Amniotic epithelial cell (primary cell): ENCODE results near the gene CARD10.

Experiments
- DNase-seq: peaks from one replicate; pipeline ENCODE4 v3.0.0-alpha.2; 2010; ENCODE audit warnings: low read depth

The CARD10 gene, protein sequence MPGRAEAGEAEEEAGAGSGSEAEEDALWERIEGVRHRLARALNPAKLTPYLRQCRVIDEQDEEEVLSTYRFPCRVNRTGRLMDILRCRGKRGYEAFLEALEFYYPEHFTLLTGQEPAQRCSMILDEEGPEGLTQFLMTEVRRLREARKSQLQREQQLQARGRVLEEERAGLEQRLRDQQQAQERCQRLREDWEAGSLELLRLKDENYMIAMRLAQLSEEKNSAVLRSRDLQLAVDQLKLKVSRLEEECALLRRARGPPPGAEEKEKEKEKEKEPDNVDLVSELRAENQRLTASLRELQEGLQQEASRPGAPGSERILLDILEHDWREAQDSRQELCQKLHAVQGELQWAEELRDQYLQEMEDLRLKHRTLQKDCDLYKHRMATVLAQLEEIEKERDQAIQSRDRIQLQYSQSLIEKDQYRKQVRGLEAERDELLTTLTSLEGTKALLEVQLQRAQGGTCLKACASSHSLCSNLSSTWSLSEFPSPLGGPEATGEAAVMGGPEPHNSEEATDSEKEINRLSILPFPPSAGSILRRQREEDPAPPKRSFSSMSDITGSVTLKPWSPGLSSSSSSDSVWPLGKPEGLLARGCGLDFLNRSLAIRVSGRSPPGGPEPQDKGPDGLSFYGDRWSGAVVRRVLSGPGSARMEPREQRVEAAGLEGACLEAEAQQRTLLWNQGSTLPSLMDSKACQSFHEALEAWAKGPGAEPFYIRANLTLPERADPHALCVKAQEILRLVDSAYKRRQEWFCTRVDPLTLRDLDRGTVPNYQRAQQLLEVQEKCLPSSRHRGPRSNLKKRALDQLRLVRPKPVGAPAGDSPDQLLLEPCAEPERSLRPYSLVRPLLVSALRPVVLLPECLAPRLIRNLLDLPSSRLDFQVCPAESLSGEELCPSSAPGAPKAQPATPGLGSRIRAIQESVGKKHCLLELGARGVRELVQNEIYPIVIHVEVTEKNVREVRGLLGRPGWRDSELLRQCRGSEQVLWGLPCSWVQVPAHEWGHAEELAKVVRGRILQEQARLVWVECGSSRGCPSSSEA

DNA sequence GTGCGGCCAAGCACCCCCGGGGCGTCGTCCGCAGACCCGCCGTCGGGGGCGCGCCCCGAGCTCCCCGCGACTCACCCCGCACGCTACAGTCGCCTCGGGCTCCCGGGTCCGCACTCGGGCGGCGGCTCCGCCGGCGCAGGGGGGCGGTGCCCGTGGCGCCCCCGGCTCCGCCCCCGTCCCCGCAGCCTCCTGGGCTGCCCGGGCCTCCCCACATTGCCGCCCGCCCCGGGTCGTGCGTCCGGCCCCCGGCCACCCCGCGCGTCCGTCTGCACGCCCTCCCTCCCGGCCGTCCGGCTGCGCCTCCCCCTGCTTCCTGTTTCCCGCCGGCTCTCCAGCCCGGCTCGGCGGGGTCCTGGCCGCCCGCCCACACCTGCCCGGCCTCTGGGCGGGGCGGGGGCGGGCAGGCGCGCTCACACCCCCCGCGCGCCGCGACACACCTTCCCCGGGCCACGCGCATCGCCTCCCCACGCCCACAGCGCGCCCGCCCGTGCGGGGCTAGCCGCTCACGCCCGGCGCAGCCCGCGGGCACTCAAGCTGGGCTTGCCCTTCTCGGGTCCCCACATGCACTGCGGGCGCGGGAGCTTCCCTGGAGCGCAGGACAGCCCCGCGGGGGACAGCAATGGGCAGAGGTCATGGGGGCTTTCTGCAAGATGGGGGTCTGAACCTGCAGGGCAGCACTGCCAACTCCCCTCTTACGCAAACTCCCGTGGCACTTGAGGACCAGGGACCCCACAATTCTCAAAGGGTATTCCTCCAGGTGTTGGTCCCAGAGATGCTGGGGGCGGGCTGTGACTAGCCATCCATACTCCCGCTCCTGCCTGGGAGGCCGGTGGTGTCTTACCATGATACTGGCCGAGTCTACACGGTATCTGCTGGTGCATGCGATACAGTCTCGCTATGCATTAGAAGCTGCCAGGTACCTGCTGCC is at the start of gene CARD10:
TSS of gene CARD10 (minus strand) at position 148 of the 928 bp plus-strand sequence. CDS start 215 bp downstream, outside the sequence.
- no peak for DNase-seq

GRCh38 chr22:37568448-37569008 is 49.3 kb upstream of the CARD10 start:
- no peak for DNase-seq

DNA sequence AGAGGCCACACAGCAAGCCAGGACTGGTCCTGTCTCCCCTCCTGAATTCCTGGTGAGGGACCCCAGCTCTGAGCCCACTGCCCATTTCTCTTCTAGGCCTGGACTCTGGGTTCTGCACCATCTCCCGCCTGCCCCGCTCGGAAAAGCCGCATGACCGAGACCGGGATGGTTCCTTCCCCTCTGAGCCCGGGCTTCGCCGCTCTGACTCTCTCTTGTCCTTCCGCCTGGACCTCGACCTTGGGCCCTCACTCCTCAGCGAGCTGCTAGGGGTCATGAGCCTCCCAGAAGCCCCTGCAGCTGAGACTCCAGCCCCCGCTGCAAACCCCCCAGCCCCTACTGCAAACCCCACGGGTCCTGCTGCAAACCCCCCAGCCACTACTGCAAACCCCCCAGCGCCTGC is 48.8 kb upstream of the CARD10 start:
- no peak for DNase-seq

DNA sequence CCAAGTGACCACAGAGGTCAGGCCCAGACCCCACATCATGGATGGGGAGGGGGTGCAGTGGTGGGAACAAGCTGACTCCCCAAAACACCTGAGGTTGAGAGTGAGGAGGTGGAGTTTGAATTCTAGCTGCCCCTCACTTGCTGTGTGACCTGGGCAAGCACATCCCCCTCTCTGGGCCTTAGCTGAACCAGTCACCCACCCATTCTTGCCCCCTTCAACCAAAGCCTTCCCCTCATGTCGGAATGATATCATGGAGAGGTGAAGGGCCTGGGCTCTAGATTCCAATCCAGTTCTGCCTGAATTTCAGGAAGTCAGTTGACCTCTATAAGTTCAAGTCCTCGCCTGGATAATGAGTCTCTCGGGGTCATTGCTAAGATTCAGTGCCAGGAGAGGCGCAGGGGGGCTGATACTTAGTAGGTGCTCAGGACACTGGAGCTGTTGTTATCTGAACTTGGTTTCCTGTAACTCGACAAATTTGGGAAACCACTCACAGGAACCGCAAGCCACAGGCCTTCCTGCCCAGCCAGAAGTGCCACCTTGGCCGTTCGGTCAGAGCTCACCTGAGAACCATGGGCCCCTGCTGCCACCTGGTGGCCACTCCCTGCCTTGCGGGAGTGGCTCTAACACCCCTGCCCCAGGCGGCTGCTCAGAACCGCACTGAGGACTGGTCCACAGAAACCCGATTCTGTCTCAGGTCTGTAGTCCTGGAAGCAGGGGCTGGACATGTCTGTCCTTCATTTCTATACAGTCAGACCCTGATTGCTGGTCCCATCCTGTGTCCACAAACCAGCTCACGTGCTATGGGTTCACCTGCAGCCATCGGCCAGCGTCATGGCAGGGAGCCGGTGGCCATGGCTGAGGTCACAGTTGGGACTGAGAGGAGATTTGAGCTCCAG is 47.9 kb upstream of the CARD10 start:
- no peak for DNase-seq

DNA sequence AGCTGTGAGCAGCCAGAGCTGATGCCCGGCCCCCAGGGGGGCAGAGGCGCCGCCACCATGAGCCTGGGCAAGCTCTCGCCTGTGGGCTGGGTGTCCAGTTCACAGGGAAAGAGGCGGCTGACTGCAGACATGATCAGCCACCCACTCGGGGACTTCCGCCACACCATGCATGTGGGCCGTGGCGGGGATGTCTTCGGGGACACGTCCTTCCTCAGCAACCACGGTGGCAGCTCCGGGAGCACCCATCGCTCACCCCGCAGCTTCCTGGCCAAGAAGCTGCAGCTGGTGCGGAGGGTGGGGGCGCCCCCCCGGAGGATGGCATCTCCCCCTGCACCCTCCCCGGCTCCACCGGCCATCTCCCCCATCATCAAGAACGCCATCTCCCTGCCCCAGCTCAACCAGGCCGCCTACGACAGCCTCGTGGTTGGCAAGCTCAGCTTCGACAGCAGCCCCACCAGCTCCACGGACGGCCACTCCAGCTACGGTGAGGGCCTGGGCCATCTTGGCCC is 47.2 kb upstream of the CARD10 start:
- no peak for DNase-seq

- DNase-seq = no peak
These were observed 46.6 kb upstream of the CARD10 start for GRCh38 chr22:37565830-37566229.

DNA sequence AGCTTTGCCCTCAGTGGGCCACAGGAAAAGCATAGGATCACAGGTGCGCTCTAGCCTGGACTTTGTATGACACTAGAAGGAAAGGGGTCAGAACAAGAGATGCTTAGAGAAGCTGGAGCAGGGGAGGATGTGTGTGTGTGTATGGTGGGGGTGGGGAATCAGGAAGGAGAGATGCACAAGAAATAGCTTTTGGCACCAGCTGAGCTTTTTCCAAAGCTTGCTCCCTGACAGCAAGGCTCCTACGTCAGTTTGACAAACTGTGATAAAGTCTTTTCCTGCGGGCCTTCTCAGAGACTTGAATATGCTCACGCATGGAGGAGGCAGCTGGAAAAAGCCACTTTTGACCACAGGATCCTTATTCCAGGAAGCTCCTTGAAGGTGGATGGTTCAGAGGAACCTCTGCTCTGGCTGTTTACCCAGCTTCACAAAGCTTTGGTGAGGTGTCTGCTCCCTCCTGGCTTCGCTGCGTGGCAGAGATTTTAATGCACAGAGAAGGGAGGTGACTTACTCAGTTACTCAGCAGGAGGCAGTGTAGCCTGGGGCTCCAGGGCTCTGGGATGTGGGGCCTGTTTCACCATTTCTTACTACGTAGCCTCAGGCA is 45.0 kb upstream of the CARD10 start:
- DNase-seq = peak; percentile 85

DNA sequence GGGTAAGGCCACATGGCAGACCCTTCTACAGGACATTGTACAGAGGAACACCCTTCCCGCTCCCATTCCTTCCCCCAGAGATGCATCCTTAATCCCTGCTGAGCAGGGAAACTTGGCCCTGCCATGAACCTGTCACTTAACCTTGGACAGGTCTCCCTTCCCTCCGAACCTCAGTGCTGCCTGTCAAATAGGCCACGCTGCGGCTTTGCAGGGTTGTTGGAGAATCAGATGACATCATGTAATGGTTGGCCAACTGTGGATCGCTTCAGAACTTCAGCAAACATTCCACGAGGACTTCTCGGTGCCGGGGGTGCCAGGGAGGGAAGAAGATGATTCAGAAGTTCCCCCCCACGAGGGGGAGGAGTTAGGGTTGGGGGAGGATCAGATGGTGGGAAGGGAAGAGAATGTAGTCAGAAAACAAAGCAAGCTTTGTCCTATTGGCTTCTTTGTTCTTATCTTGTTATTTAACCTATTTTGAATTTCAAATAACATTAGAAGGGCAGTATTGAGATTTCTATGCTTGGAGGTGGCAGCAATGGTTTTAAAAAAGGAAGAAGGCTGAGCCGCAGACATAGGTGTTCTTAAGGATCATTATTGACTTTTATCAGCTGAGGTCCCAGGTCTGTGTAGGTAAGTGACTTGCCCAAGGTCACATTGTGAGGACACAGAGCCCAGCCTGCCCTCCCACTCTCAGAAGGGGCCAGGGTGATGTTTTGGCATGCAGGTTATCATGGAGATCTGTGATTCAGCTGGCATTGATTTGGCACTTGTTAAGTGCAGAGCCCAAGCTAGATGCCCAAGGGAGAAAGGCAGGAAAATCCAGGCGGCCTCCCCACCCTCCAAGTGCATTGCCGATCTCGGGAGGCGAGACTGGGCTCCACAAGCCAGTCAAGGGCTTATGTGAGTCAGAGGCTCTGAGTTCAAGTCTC is 44.2 kb upstream of the CARD10 start:
- DNase-seq = peak; percentile 99

GRCh38 chr22:37562049-37562875 is 43.0 kb upstream of the CARD10 start:
- no peak for DNase-seq

- peak; percentile 86 for DNase-seq
These were observed 42.2 kb upstream of the CARD10 start for GRCh38 chr22:37561212-37562048.

GRCh38 chr22:37560608-37561211 is 41.5 kb upstream of the CARD10 start:
- peak; percentile 66 for DNase-seq

- peak; percentile 64 for DNase-seq
These were observed 40.8 kb upstream of the CARD10 start, which contains the start of gene CDC42EP1 for GRCh38 chr22:37559901-37560607. CDC42EP1 (plus strand) TSS chr22:37560480; CDS start chr22:37566350, 5,870 bp downstream.

DNA sequence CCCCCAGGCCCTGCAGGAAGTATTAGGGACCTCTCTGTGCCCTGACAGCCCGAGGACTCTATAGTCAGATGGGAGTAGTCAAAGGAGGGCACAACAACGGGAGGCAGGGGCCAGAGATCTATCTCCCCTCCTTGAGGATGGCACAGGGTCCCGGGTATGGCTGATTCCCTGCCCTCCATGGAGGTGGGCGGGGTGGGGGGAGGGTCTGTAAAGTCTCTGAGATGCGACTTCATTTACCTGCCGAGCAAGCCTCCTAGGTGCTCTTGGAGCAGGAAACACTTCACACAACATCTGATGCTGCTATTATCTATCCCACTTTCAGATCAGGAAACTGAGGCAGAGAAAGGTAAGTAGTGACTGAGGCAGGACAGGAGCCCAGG is 40.3 kb upstream of the CARD10 start:
- no peak for DNase-seq

DNA sequence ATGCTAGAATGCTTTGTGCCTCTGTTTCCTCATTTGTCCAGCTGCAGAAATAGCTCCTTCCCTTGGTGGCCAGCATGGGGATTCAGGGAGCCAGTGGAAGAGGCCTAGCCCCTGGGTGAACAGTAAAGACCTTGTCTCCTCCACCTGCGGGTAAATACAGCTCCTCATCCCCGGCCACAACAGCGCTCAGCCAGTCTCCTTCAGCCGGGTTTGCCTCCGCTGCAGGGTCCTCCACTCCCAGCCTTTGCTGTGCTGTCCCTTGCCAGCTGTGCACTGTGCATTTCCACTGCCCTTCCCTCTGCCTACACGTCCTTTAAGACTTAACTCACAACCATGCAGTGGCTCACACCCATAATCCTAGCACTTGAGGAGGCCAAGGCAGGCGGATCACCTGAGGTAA is 39.6 kb upstream of the CARD10 start:
- no peak for DNase-seq

DNA sequence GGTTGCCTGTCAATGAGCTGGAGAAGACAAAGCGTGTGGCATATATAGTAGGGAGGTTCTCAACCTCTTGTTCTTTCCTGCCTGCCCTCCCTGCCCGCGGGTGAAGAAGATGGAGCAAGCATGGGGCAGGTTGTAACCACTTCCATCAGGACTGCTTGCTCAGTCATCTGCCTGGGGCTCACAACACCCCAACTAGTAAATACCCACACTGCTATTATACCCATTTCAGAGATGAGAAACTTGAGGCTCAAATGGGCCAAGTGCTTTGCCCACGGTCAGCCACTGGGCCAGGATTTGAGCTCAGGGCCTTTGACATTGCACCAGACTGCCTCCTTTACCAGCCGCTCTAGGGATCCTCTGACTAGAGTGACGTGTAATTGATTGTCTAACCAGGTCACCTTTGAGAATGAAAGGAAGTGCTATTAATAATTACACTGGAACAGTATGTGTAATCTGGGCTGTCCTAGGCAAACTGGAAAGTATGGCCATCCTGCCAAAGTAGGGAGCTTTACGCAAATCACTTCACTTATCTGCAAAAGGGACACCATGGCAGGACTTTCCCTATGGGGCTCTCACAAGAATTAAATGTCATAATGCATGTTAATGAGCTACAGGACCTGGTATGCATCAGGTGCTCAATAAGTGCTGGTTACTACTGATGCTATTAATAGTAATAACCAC is 38.2 kb upstream of the CARD10 start:
- DNase-seq = no peak
